KOPT-K1 (cell line): ENCODE measurements around the gene KCNB1.

ENCODE experiments used
- H3K27ac ChIP-seq: fragments of 200-600 bp; sonication (generic); 2 replicates; pipeline ENCODE4 v1.5.1; 2016; ENCODE audit warnings: antibody characterized with exemption, mild to moderate bottlenecking, low read depth, low read length; ENCODE audit not compliant: poor library complexity, severe bottlenecking
- H3K36me3 ChIP-seq: fragments of 200-600 bp; sonication (generic); 2 replicates; pipeline ENCODE4 v1.5.1; 2017; ENCODE audit warnings: antibody characterized with exemption, mild to moderate bottlenecking, low read length, moderate library complexity; ENCODE audit not compliant: insufficient read depth
- H3K9me3 ChIP-seq: fragments of 200-600 bp; sonication (generic); 2 replicates; pipeline ENCODE4 v1.5.1; 2017; ENCODE audit warnings: antibody characterized with exemption, low read length, mild to moderate bottlenecking; ENCODE audit not compliant: insufficient read depth, poor library complexity, severe bottlenecking

Gene KCNB1

GRCh38 chr20:49346682-49347081 lies 135.8 kb downstream of the KCNB1 start:
- H3K27ac ChIP-seq: no peak overlapping the region
- no peaks in the 10 kb centered on the region for H3K9me3 ChIP-seq
- no peaks in the 10 kb centered on the region for H3K36me3 ChIP-seq

DNA sequence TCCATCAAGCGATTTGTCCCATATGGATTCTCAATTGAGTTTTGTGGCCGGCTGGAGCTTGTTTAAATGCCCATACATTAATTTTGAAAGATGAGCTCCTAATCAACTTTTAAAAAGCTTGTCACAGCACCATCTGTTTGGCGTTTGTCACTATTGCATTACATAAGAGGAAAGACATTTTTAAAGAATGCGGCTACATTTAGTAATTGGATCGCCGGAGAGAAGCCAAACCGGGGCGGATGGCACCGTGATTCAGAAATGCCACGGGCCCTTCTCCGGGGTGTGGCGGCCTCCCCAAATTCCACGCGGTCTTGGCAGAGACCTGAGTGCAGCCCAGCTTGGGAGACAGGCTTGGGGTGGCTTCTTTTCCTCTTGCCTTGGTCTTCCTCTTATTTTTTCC lies 136.9 kb downstream of the KCNB1 start:
- no peak overlapping the region for H3K27ac ChIP-seq
- H3K36me3 ChIP-seq: no peaks in the 10 kb centered on the region
- H3K9me3 ChIP-seq: no peaks in the 10 kb centered on the region

DNA sequence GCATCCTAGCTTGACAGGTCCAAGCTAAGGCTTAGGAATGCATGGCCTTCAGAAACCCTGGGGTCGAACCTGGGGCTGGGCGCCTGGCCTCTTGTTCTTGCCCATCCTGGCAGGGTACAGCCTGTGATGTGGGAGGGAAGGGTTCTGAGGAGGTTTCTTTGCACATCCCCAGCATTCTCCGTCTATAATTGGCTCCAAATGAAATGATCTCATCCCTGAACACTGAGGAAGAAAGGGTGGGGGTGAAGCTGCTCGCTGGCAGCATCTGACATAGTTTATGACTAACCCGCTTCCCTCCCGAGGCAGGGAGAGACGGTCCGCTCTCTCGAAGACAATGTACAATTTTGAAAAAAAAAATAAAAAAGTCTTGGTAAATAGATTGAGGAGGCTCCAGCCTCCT lies 137.5 kb downstream of the KCNB1 start:
- Histone ChIP-seq H3K27ac (no peak overlapping the region), H3K36me3 (no peaks in the 10 kb centered on the region), H3K9me3 (no peaks in the 10 kb centered on the region)

- H3K36me3 ChIP-seq: no peaks in the 10 kb centered on the region
- H3K9me3 ChIP-seq: no peaks in the 10 kb centered on the region
- no peak overlapping the region for H3K27ac ChIP-seq
These were observed 138.3 kb downstream of the KCNB1 start for GRCh38 chr20:49344140-49344539.

- Histone ChIP-seq H3K36me3 (no peaks in the 10 kb centered on the region), H3K9me3 (no peaks in the 10 kb centered on the region), H3K27ac (no peak overlapping the region)
These were observed 139.2 kb downstream of the KCNB1 start for GRCh38 chr20:49343246-49343645.

DNA sequence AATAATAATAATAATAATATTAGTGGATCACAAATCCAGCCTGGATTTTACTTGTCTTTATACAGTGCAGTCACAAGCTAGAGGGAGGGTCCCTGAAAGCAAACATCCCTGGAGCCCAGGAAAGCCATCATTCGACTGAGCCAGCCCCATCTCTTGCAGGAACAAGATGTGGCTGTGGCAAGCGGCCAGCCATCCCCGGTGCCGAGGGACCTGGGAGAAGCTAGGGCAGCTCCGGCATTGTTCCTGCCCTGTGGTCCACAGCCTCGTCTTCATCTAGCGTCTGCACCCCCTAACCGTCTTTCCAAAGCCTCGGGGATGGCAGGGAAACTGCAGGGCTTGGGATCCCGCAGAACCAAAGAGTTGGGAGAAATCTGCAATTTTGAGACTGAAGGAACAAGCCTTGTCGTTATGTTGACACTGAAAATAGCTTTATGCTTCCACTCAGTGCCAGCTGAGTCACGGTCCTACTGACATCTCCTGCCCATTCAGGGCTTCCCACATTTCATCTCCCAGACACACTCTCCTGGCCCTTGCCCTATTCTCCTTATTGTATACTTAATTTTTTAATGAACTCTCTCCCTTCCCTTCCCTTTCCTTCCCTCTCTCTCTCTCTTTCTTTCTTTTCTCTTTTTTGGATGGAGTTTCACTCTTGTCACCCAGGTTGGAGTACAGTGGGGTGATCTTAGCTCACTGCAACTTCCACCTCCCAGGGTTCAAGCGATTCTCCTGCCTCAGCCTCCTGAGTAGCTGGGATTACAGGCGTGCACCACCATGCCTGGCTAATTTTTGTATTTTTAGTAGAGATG lies 142.1 kb downstream of the KCNB1 start:
- Histone ChIP-seq H3K27ac (no peak overlapping the region), H3K9me3 (no peaks in the 10 kb centered on the region), H3K36me3 (no peaks in the 10 kb centered on the region)

DNA sequence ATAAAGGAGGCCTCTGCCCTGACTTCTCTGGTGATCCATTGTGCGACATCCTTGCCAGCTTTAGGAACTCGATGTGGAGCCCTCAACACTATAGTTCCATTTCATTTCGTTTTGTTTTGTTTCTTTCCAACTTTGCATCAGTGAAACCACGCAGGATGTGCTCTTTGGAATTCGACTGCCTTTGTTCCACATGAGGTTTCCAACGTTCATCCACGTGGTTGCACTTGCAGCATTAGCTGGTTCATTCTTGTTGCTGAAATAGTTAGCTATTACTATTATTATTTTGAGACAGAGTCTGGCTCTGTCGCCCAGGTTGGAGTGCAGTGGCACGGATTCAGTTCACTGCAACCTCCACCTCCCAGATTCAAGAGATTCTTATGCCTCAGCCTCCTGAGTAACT lies 143.3 kb downstream of the KCNB1 start:
- Histone ChIP-seq H3K9me3 (no peaks in the 10 kb centered on the region), H3K27ac (no peak overlapping the region), H3K36me3 (no peaks in the 10 kb centered on the region)

GRCh38 chr20:49338061-49338460 lies 144.4 kb downstream of the KCNB1 start:
- Histone ChIP-seq H3K27ac (no peak overlapping the region), H3K9me3 (no peaks in the 10 kb centered on the region), H3K36me3 (no peaks in the 10 kb centered on the region)

GRCh38 chr20:49337357-49337756 lies 145.1 kb downstream of the KCNB1 start:
- Histone ChIP-seq H3K36me3 (no peaks in the 10 kb centered on the region), H3K27ac (no peak overlapping the region), H3K9me3 (no peaks in the 10 kb centered on the region)

DNA sequence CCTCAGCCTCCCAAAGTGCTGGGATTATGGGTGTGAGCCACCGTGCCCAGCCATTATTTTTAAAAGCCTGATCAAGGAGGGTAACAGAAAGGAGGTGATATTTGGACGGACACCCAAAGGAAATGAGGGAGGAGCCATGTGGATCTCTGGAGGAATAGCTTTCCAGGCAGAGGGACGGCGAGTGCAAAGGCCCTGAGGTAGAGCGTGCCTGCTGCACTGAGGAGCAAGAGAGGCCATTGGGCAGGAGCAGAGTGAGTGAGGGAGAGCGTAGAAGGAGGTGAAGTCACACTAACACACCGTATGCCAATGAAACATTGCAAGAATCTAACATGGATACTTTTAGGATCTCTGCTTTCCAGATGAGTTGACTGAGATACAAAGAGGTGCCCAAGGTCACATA lies 145.7 kb downstream of the KCNB1 start:
- Histone ChIP-seq H3K36me3 (no peaks in the 10 kb centered on the region), H3K27ac (no peak overlapping the region), H3K9me3 (no peaks in the 10 kb centered on the region)

GRCh38 chr20:49335476-49335875 lies 147.0 kb downstream of the KCNB1 start:
- Histone ChIP-seq H3K27ac (no peak overlapping the region), H3K36me3 (no peaks in the 10 kb centered on the region), H3K9me3 (no peaks in the 10 kb centered on the region)

- no peaks in the 10 kb centered on the region for H3K9me3 ChIP-seq
- H3K36me3 ChIP-seq: no peaks in the 10 kb centered on the region
- H3K27ac ChIP-seq: no peak overlapping the region
These were observed 151.5 kb downstream of the KCNB1 start for GRCh38 chr20:49330701-49331615.

DNA sequence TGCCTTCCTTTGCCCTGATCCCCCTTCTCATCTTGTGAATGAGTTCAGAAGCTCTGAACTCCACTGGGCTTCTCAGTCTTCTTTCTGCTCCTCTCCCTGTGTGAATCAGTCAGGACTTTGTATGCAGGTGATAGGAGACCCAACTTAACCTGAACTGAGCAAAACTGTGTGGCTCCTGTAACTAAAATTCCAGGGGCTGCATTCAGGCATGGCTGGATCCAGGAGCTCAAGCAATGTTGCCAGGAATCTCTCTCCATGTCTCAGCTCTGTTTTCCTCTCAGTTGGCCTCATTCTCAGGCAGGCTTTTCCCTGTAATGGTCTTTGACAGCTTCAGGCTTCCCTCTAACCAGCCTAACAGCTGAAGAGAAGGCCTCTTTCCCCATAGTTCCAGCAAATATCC lies 153.7 kb downstream of the KCNB1 start:
- no peaks in the 10 kb centered on the region for H3K9me3 ChIP-seq

GRCh38 chr20:49326026-49326425 lies 156.4 kb downstream of the KCNB1 start:
- Histone ChIP-seq H3K27ac (no peak overlapping the region), H3K36me3 (no peaks in the 10 kb centered on the region), H3K9me3 (no peaks in the 10 kb centered on the region)

More for the DNA sequence above, 153.7 kb downstream of the KCNB1 start:
- no peak overlapping the region for H3K27ac ChIP-seq
- H3K36me3 ChIP-seq: no peaks in the 10 kb centered on the region

- no peaks in the 10 kb centered on the region for H3K9me3 ChIP-seq
- no peak overlapping the region for H3K27ac ChIP-seq
- H3K36me3 ChIP-seq: no peaks in the 10 kb centered on the region
These were observed 158.2 kb downstream of the KCNB1 start for GRCh38 chr20:49324306-49324705.
